GM18498 (cell line): ENCODE results near the gene DDX51.
"Not testable (repeated sequence)": the region's sequence is repeated elsewhere in the genome, so short reads cannot be mapped to it uniquely, and the experiment has no call there.

Experiments
- ATAC-seq: cut with Tn5 transposase; IDR thresholded peaks from one replicate; pipeline ENCODE4 v1.9.1; 2021; ENCODE audit warnings: mild to moderate bottlenecking, moderate library complexity; ENCODE audit not compliant: unreplicated experiment

DDX51 gene

GRCh38 chr12:132141976-132142678 is 2.0 kb downstream of the DDX51 start:
- no peak for ATAC-seq

- ATAC-seq: no peak
Observed at GRCh38 chr12:132140918-132141841, 2.9 kb downstream of the DDX51 start.

GRCh38 chr12:132140501-132140900 is 3.6 kb downstream of the DDX51 start:
- no peak for ATAC-seq

GRCh38 chr12:132139912-132140311 is 4.2 kb downstream of the DDX51 start:
- ATAC-seq: no peak

GRCh38 chr12:132138941-132139871 is 4.9 kb downstream of the DDX51 start:
- no peak for ATAC-seq

- no peak for ATAC-seq
Observed at GRCh38 chr12:132137483-132138125, 6.5 kb downstream of the DDX51 start.

- ATAC-seq: not testable (repeated sequence)
Observed at GRCh38 chr12:132136226-132136625, 7.9 kb downstream of the DDX51 start.

- not testable (repeated sequence) for ATAC-seq
Observed at GRCh38 chr12:132134653-132135183, 9.4 kb downstream of the DDX51 start.

- ATAC-seq: no peak
Observed at GRCh38 chr12:132133952-132134652, 10.0 kb downstream of the DDX51 start.

GRCh38 chr12:132132609-132133430 is 11.3 kb downstream of the DDX51 start:
- ATAC-seq: no peak

- ATAC-seq: no peak
Observed at GRCh38 chr12:132131952-132132351, 12.2 kb downstream of the DDX51 start.

GRCh38 chr12:132131229-132131628 is 12.9 kb downstream of the DDX51 start:
- ATAC-seq: no peak

- no peak for ATAC-seq
Observed at GRCh38 chr12:132130690-132131089, 13.4 kb downstream of the DDX51 start.

GRCh38 chr12:132129007-132129406 is 15.1 kb downstream of the DDX51 start:
- no peak for ATAC-seq

- no peak for ATAC-seq
Observed at GRCh38 chr12:132127041-132127440, 17.1 kb downstream of the DDX51 start.

GRCh38 chr12:132125736-132126135 is 18.4 kb downstream of the DDX51 start:
- ATAC-seq: no peak

GRCh38 chr12:132124766-132125425 is 19.2 kb downstream of the DDX51 start:
- no peak for ATAC-seq
